Nephron (organoid): ENCODE measurements around the gene CDNF.

Source experiments
- H3K27ac Mint-ChIP-seq, 3 experiments: 2 replicates each; pipeline ENCODE4 v1.8.0; 2020; ENCODE audit warnings: mixed read lengths in 3 of 3, mild to moderate bottlenecking in 2 of 3, moderate library complexity in 1 of 3
- H3K27me3 Mint-ChIP-seq: 2 replicates; pipeline ENCODE4 v1.8.0; 2021; ENCODE audit warnings: low read depth, mild to moderate bottlenecking, moderate library complexity, mixed read lengths
- H3K36me3 Mint-ChIP-seq: 2 replicates; pipeline ENCODE4 v1.8.0; 2020; ENCODE audit warnings: low read depth, mixed read lengths
- H3K4me1 Mint-ChIP-seq: 2 replicates; pipeline ENCODE4 v1.8.0; 2020; ENCODE audit warnings: mixed read lengths
- H3K4me3 Mint-ChIP-seq, 3 experiments: 2 replicates each; pipeline ENCODE4 v1.8.0; 2020; ENCODE audit warnings: mild to moderate bottlenecking in 3 of 3, mixed read lengths in 3 of 3, moderate library complexity in 2 of 3
- H3K9me3 Mint-ChIP-seq: 2 replicates; pipeline ENCODE4 v1.8.0; 2020; ENCODE audit warnings: mixed read lengths
- CTCF ChIP-seq, 3 experiments: fragments of 200-600 bp; sonication (generic); IDR thresholded peaks; one replicate each; pipeline ENCODE4 v1.5.0; 2021; ENCODE audit warnings: antibody characterized with exemption in 3 of 3; ENCODE audit not compliant: unreplicated experiment in 3 of 3

CDNF gene

GRCh38 chr10:14860791-14861190, 23.0 kb upstream of the CDNF start:
- no peak overlapping the region for H3K27ac Mint-ChIP-seq
- H3K27me3 Mint-ChIP-seq = no peaks in the 10 kb centered on the region
- TF ChIP-seq CTCF (IDR thresholded peaks at IDR 0.05; ENCODE audit: unreplicated experiment in 3 of 3) = no peak
- H3K36me3 Mint-ChIP-seq = peaks cover 27% of the 10 kb centered on the region
- no peaks in the 10 kb centered on the region for H3K4me1 Mint-ChIP-seq
- H3K4me3 Mint-ChIP-seq = no peak overlapping the region
- H3K9me3 Mint-ChIP-seq = no peaks in the 10 kb centered on the region

GRCh38 chr10:14859775-14860174, 21.9 kb upstream of the CDNF start:
- Mint-ChIP-seq H3K27ac (no peak overlapping the region), H3K36me3 (peaks cover 23% of the 10 kb centered on the region), H3K4me1 (no peaks in the 10 kb centered on the region), H3K27me3 (no peaks in the 10 kb centered on the region), H3K4me3 (no peak overlapping the region), H3K9me3 (no peaks in the 10 kb centered on the region)
- no peak for TF ChIP-seq CTCF (IDR thresholded peaks at IDR 0.05; ENCODE audit: unreplicated experiment in 3 of 3)

GRCh38 chr10:14859043-14859442, 21.2 kb upstream of the CDNF start:
- Mint-ChIP-seq H3K36me3 (peaks cover 22% of the 10 kb centered on the region), H3K27ac (no peak overlapping the region), H3K9me3 (no peaks in the 10 kb centered on the region), H3K4me1 (no peaks in the 10 kb centered on the region), H3K4me3 (no peak overlapping the region), H3K27me3 (no peaks in the 10 kb centered on the region)
- no peak for TF ChIP-seq CTCF (IDR thresholded peaks at IDR 0.05; ENCODE audit: unreplicated experiment in 3 of 3)

GRCh38 chr10:14858338-14858960, 20.6 kb upstream of the CDNF start:
- no peaks in the 10 kb centered on the region for H3K9me3 Mint-ChIP-seq
- no peak for TF ChIP-seq CTCF (IDR thresholded peaks at IDR 0.05; ENCODE audit: unreplicated experiment in 3 of 3)
- H3K36me3 Mint-ChIP-seq = peaks cover 19% of the 10 kb centered on the region
- H3K27me3 Mint-ChIP-seq = no peaks in the 10 kb centered on the region
- H3K4me1 Mint-ChIP-seq = no peaks in the 10 kb centered on the region
- no peak overlapping the region for H3K27ac Mint-ChIP-seq
- no peak overlapping the region for H3K4me3 Mint-ChIP-seq

GRCh38 chr10:14855453-14855852, 17.6 kb upstream of the CDNF start:
- Mint-ChIP-seq H3K36me3 (peaks cover 21% of the 10 kb centered on the region), H3K27ac (no peak overlapping the region), H3K9me3 (no peaks in the 10 kb centered on the region), H3K4me1 (no peaks in the 10 kb centered on the region), H3K27me3 (no peaks in the 10 kb centered on the region), H3K4me3 (no peak overlapping the region)
- TF ChIP-seq CTCF (IDR thresholded peaks at IDR 0.05; ENCODE audit: unreplicated experiment in 3 of 3) = no peak

GRCh38 chr10:14852236-14852635, 14.4 kb upstream of the CDNF start:
- Mint-ChIP-seq H3K4me3 (no peak overlapping the region), H3K27me3 (no peaks in the 10 kb centered on the region)

More at GRCh38 chr10:14852236-14852635, 14.4 kb upstream of the CDNF start:
- Mint-ChIP-seq H3K36me3 (peaks cover 19% of the 10 kb centered on the region), H3K27ac (no peak overlapping the region), H3K4me1 (no peaks in the 10 kb centered on the region), H3K9me3 (no peaks in the 10 kb centered on the region)
- no peak for TF ChIP-seq CTCF (IDR thresholded peaks at IDR 0.05; ENCODE audit: unreplicated experiment in 3 of 3)
